GM12874 (cell line): ENCODE data around the gene LPIN3.

Experiments used
- CTCF ChIP-seq: IDR thresholded peaks from 2 replicates; pipeline ENCODE4 v1.5.1; 2011; ENCODE audit warnings: low read depth, mild to moderate bottlenecking, control low read depth, low read length, moderate library complexity; ENCODE audit not compliant: insufficient read depth

LPIN3 gene

GRCh38 chr20:41392871-41393704 lies 52.5 kb downstream of the LPIN3 start:
- no peak for TF ChIP-seq CTCF

GRCh38 chr20:41393705-41394066 lies 53.1 kb downstream of the LPIN3 start:
- no peak for TF ChIP-seq CTCF

- no peak for TF ChIP-seq CTCF
Observed at GRCh38 chr20:41394081-41394480, 53.5 kb downstream of the LPIN3 start.

DNA sequence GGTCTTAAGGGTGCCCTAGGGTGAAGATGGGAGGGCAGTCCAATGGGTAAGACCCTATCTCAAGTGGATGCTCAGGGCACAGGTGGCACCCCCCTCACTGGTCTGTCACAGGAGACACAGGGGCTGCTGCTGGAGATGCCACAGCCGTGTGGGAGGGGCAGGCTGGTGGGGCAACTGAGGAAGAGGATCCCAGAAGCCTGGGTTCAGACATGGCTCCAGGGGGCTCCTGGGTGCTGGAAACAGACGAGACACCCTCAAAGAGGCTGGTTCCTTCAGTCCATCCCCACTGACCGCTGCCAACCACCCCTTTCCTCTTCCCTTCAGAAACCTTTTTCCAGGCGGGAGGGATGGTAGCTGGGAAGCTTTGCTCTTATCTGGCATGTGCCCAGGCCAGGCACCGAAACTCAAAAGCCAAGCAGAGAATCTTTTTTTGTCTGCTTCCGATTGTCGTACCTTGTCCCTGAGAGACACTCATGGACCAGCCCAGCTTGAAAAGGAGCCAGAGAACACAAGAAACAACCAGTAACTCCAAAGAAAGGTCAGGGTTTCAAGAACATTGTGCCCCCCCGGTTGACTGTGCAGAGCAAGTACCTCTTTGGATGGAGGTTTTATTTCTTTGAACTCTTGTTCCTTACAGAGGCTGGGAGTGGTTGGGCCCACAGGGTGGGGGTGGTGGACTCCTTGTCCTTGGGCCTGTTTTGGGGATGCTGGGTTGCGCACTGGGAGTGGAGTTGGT lies 54.5 kb downstream of the LPIN3 start:
- TF ChIP-seq CTCF, result no peak

DNA sequence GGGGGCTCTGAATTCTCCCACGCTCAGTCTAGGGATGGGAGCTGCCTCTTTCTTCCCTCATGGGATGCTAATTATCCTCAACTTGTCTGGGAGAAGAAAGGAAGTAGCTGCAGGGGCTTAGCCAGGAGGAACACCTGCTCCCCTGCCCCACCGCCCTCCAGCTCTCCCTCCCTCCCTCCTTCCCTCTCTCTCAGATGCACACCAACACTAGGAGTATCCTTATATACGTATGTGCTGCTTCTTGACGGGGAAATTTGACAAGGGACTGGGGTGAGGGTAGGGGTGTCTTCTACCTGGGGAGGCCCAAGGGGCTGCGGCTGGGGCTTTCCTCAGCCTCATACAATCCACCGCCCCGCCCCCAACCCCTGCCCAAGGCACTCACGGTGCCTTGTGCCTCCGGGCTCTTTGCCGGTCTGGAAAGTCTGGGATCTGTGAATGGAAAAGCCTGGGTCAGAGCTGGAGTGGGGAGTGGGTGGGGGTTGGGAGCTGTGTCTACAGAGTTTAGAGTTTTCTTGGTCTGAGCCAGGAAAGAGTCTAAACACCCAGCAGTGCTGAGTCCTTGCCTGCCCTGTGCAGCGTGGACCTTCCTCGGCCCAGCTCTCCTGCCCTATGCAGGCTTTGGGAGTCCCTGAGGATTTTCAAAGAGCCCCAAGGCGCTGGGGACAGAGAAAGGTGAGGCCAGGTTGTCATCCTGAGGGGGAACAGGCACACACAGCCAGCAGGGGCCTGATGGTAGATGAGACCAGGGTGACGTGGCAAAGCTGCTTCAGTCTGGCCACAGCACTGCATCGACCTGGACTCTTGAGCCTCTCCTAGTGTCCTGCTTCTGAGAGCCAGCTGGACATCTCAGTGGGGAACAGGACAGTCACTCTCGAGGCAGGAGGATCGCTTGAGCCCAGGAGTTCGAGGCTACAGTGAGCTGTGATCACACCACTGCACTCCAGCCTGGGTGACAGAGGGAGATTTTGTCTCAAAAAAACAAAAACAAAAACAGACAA lies 55.3 kb downstream of the LPIN3 start:
- no peak for TF ChIP-seq CTCF

DNA sequence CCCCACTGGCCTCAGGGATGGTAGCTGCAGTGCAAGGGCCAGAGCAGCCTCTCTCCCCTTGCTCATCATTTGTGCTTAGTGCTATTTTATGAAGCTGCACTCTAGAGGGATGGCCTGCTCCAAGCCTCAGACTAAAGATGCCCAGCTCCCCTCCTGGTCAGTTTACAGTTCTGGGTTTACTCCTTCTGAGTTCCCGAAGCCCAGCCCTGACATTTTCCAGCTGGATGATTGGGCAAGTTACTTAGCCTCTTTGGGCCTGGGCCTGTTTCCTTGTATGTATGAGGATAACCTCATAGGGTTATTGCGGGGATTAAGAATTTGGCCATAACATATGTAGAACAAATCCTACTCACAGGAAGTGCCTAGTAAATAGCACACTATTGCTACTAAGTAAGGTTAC lies 57.8 kb downstream of the LPIN3 start:
- no peak for TF ChIP-seq CTCF

DNA sequence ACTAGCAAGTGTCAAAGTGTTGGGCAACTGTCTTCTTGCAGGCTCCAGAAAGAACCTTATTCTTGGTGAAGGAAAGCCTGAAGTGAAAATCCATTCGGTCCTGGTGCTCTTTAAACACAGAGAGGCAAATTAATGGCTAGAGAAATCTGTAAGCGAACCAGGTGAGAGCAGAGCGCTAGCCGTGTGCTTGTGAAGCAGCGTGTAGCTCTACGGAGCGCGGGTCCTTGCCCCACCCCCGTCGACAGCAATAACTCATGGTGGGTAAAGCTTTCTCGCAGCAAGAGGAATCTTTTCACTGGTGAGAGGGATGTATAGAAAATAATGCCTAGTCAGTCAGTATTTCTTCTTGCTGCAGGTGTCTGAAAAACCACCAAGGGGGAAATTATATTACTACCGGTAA lies 63.0 kb downstream of the LPIN3 start:
- TF ChIP-seq CTCF, result no peak
